Upper lobe of left lung (tissue), 4 donors: ENCODE results near the gene DFFB.

Source experiments
- EP300 ChIP-seq, 4 donors: sonication (generic); formaldehyde crosslinking; IDR thresholded peaks; one replicate each; pipeline ENCODE4 v1.5.1; 2017; ENCODE audit warnings: antibody characterized with exemption in 4 of 4, control low read depth in 2 of 4
- POLR2A ChIP-seq, 4 donors: fragments of 450-650 bp; IDR thresholded peaks; one replicate each; pipeline ENCODE4 v1.5.1; 2016 to 2017; ENCODE audit warnings: antibody characterized with exemption in 4 of 4, mild to moderate bottlenecking in 2 of 4
- TF ChIP-seq, protein P1 (sequence below), 6 experiments: fragments of 450-650 bp in 4 of 6; fragments of 200-600 bp in 2 of 6; sonication (generic) in 2 of 6; IDR thresholded peaks; one replicate each; pipeline ENCODE4 v1.5.1; 2016 to 2019; ENCODE audit warnings: antibody characterized with exemption in 6 of 6

DNA sequence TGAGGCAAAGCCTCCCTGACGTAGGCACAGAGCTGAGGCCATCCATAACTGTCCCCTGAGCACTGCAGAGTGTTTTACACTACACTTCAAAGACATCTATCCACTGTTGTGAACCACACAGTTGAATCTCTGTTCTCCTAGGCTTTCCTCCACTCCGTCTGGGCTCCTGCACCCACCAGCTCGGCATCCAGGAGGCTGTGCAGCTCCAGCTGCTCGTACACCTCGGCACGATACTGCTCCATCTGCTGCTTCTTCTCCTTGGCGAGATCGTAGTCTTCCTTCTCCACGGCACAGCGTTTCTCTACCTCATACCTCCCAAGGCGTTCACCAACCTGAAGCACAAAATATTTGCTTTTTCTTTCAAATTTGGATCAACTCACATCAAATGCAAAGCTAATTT is 18.5 kb upstream of the DFFB start:
- no peak for TF ChIP-seq EP300 (IDR thresholded peaks at IDR 0.05)
- no peak for TF ChIP-seq POLR2A (IDR thresholded peaks at IDR 0.05)
- TF ChIP-seq, protein P1, sequence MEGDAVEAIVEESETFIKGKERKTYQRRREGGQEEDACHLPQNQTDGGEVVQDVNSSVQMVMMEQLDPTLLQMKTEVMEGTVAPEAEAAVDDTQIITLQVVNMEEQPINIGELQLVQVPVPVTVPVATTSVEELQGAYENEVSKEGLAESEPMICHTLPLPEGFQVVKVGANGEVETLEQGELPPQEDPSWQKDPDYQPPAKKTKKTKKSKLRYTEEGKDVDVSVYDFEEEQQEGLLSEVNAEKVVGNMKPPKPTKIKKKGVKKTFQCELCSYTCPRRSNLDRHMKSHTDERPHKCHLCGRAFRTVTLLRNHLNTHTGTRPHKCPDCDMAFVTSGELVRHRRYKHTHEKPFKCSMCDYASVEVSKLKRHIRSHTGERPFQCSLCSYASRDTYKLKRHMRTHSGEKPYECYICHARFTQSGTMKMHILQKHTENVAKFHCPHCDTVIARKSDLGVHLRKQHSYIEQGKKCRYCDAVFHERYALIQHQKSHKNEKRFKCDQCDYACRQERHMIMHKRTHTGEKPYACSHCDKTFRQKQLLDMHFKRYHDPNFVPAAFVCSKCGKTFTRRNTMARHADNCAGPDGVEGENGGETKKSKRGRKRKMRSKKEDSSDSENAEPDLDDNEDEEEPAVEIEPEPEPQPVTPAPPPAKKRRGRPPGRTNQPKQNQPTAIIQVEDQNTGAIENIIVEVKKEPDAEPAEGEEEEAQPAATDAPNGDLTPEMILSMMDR (IDR thresholded peaks at IDR 0.05), result no peak
